Testis (tissue), 2 donors: ENCODE results near the gene ADORA1.

Experiments used
- CTCF ChIP-seq, 3 experiments: fragments of 450-650 bp in 2 of 3; fragments of 200-600 bp in 1 of 3; sonication (generic) in 1 of 3; IDR thresholded peaks; one replicate each; pipeline ENCODE4 v1.5.1; 2016 to 2019; ENCODE audit warnings: antibody characterized with exemption in 3 of 3, mild to moderate bottlenecking in 2 of 3, moderate library complexity in 1 of 3
- POLR2A ChIP-seq: fragments of 450-650 bp; IDR thresholded peaks from one replicate; pipeline ENCODE4 v1.6.1; 2017; ENCODE audit warnings: antibody characterized with exemption, mild to moderate bottlenecking, moderate library complexity

GRCh38 chr1:203210988-203211387, 83.5 kb downstream of the ADORA1 start:
- TF ChIP-seq POLR2A (no peak), CTCF (IDR thresholded peaks at IDR 0.05) (no peak)
